GM12874 (cell line): ENCODE results near the gene TSHZ2.

Experiments
- CTCF ChIP-seq: IDR thresholded peaks from 2 replicates; pipeline ENCODE4 v1.5.1; 2011; ENCODE audit warnings: low read depth, mild to moderate bottlenecking, control low read depth, low read length, moderate library complexity; ENCODE audit not compliant: insufficient read depth

Gene TSHZ2

GRCh38 chr20:53515749-53516148, 543.6 kb downstream of the TSHZ2 start:
- no peak for TF ChIP-seq CTCF

- TF ChIP-seq CTCF = no peak
Measured at GRCh38 chr20:53517146-53517545, 545.0 kb downstream of the TSHZ2 start.

- TF ChIP-seq CTCF = no peak
Measured at GRCh38 chr20:53522026-53522425, 549.9 kb downstream of the TSHZ2 start.

- TF ChIP-seq CTCF = no peak
Measured at GRCh38 chr20:53522696-53523095, 550.5 kb downstream of the TSHZ2 start.

GRCh38 chr20:53524589-53525312, 552.6 kb downstream of the TSHZ2 start:
- TF ChIP-seq CTCF = no peak

- TF ChIP-seq CTCF = no peak
Measured at GRCh38 chr20:53527196-53527595, 555.0 kb downstream of the TSHZ2 start.

- no peak for TF ChIP-seq CTCF
Measured at GRCh38 chr20:53529658-53530057, 557.5 kb downstream of the TSHZ2 start.

- no peak for TF ChIP-seq CTCF
Measured at GRCh38 chr20:53530440-53530839, 558.3 kb downstream of the TSHZ2 start.
